HepG2 (cell line): ENCODE results near the gene TAGLN2. TPM values are rescaled to one million over a fixed set of nuclear protein-coding genes. Genes with fewer than 3 reads are reported as not detected.

Experiments used
- ATAC-seq: fragments of 200-7000 bp; cut with Tn5 transposase; 3 replicates; pipeline ENCODE4 v1.9.1; 2020; ENCODE audit warnings: mild to moderate bottlenecking, moderate library complexity
- BruUV-seq: library from RNA; stranded (reverse); fragments of 400-500 nt; replicated peaks from 2 replicates; lab custom pipeline; 2021; lab: Mats Ljungman, UMichigan
- CTCF ChIA-PET: fragments of 300-600 bp; formaldehyde crosslinking; extraction: SDS; loops from one replicate; lab custom pipeline; 2021; ENCODE audit warnings: low total read pairs, inconsistent platforms, low intra/inter-chr PET ratio; lab: Yijun Ruan, JAX
- POLR2A ChIA-PET: fragments of 350-600 bp; sonication (Branson Sonifier 250); formaldehyde crosslinking; loops from one replicate; lab custom pipeline; 2020; ENCODE audit warnings: antibody characterized with exemption, inconsistent platforms; lab: Yijun Ruan, JAX
- DNase-seq: peaks from one replicate; pipeline ENCODE4 v3.0.0-alpha.2; 2015; ENCODE audit warnings: low spot score
- FAIRE-seq: peaks from 3 replicates; lab custom pipeline; 2011; peaks lifted over from hg19 to GRCh38; lab: Jason Lieb, UNC
- H2AFZ ChIP-seq: one replicate; pipeline ENCODE4 v1.6.1; 2011; ENCODE audit warnings: low read length, inconsistent platforms
- H3K27ac ChIP-seq: fragments of 300-600 bp; 3 replicates; pipeline ENCODE4 v1.8.0; 2011; ENCODE audit warnings: mixed run types, mild to moderate bottlenecking, mixed read lengths, low read length, inconsistent platforms; ENCODE audit not compliant: insufficient read depth; ENCODE audit errors: extremely low read length
- H3K27me3 ChIP-seq, 2 experiments: fragments of 200-600 bp in 1 of 2; 2 replicates in 1 of 2; 3 replicates in 1 of 2; pipeline versions ENCODE4 v1.6.0 to v1.8.0; 2011; ENCODE audit warnings: low read length in 2 of 2, mild to moderate bottlenecking in 2 of 2, moderate library complexity in 2 of 2, inconsistent platforms in 1 of 2; ENCODE audit not compliant: insufficient read depth in 2 of 2, control insufficient read depth in 1 of 2
- H3K36me3 ChIP-seq, 2 experiments: fragments of 200-600 bp in 1 of 2; replicated peaks in 1 of 2; 2 replicates in 1 of 2; 3 replicates in 1 of 2; pipeline versions ENCODE4 v1.5.1 to v1.8.0; 2011; ENCODE audit warnings: low read length in 2 of 2, inconsistent platforms in 1 of 2; ENCODE audit not compliant: insufficient read depth in 2 of 2, control insufficient read depth in 1 of 2
- H3K4me1 ChIP-seq: 2 replicates; pipeline ENCODE4 v1.5.1; 2012; ENCODE audit warnings: low read length, inconsistent platforms; ENCODE audit not compliant: insufficient read depth
- H3K4me2 ChIP-seq: 2 replicates; pipeline ENCODE4 v1.6.0; 2011; ENCODE audit warnings: low read depth, low read length, inconsistent platforms
- H3K4me3 ChIP-seq, 3 experiments: fragments of 200-600 bp in 1 of 3; sonication (generic), shearing (Covaris generic) in 1 of 3; replicated peaks in 1 of 3; 2 replicates each; pipeline ENCODE4 v1.5.1; 2011 to 2016; ENCODE audit warnings: low read length in 3 of 3, inconsistent platforms in 2 of 3, low read depth in 2 of 3, mild to moderate bottlenecking in 2 of 3, control low read depth in 1 of 3, mixed read lengths in 1 of 3; ENCODE audit not compliant: insufficient read depth in 1 of 3
- H3K79me2 ChIP-seq: one replicate; pipeline ENCODE4 v1.6.1; 2011; ENCODE audit warnings: low read length, inconsistent platforms; ENCODE audit not compliant: insufficient read depth
- H3K9ac ChIP-seq: 2 replicates; pipeline ENCODE4 v1.6.0; 2011; ENCODE audit warnings: mild to moderate bottlenecking, low read depth, low read length, inconsistent platforms; ENCODE audit not compliant: insufficient read depth
- H3K9me3 ChIP-seq: 2 replicates; pipeline ENCODE4 v1.5.1; 2012; ENCODE audit warnings: mild to moderate bottlenecking, low read length
- H4K20me1 ChIP-seq: 2 replicates; pipeline ENCODE4 v1.6.0; 2011; ENCODE audit warnings: inconsistent platforms, mild to moderate bottlenecking, low read length, moderate library complexity; ENCODE audit not compliant: insufficient read depth
- CENPT ChIP-seq: sonication (generic); formaldehyde crosslinking; IDR thresholded peaks from 2 replicates; pipeline ENCODE4 v1.8.0; 2022; ENCODE audit warnings: low read depth, mild to moderate bottlenecking, moderate library complexity, missing genetic modification reagents
- HBP1 ChIP-seq: IDR thresholded peaks from 2 replicates; pipeline ENCODE4 v1.6.1; 2016; ENCODE audit warnings: low read depth, control low read depth
- KMT2B ChIP-seq: IDR thresholded peaks from 2 replicates; pipeline ENCODE4 v1.6.1; 2016; ENCODE audit warnings: missing genetic modification reagents, missing compliant biosample characterization
- MAFF ChIP-seq: IDR thresholded peaks from 2 replicates; pipeline ENCODE4 v1.6.1; 2011; ENCODE audit warnings: low read depth, low read length, improper control_type of control experiment
- SKI ChIP-seq: fragments of 450-650 bp; IDR thresholded peaks from one replicate; pipeline ENCODE4 v1.6.1; 2018; ENCODE audit warnings: mild to moderate bottlenecking; ENCODE audit not compliant: partially characterized antibody
- STAT6 ChIP-seq: sonication (generic); formaldehyde crosslinking; IDR thresholded peaks from 2 replicates; pipeline ENCODE4 v1.4.0; 2020; ENCODE audit warnings: missing genetic modification reagents, mild to moderate bottlenecking, borderline replicate concordance
- ZFP82 ChIP-seq: sonication (generic); formaldehyde crosslinking; IDR thresholded peaks from 2 replicates; pipeline ENCODE4 v1.5.1; 2020; ENCODE audit warnings: mild to moderate bottlenecking, missing genetic modification reagents, borderline replicate concordance
- ZFX ChIP-seq: sonication (generic); formaldehyde crosslinking; IDR thresholded peaks from 2 replicates; pipeline ENCODE4 v1.4.0; 2020; ENCODE audit warnings: mild to moderate bottlenecking, low read depth, missing genetic modification reagents, moderate library complexity
- ZNF484 ChIP-seq: sonication (generic); formaldehyde crosslinking; IDR thresholded peaks from 2 replicates; pipeline ENCODE4 v1.5.1; 2020; ENCODE audit warnings: mild to moderate bottlenecking, low read depth, missing genetic modification reagents, borderline replicate concordance
- ZNF556 ChIP-seq: sonication (generic); formaldehyde crosslinking; IDR thresholded peaks from 2 replicates; pipeline ENCODE4 v1.4.0; 2020; ENCODE audit warnings: mild to moderate bottlenecking, missing genetic modification reagents, borderline replicate concordance
- ZNF563 ChIP-seq: sonication (generic); formaldehyde crosslinking; IDR thresholded peaks from 2 replicates; pipeline ENCODE4 v1.8.0; 2022; ENCODE audit warnings: mild to moderate bottlenecking, moderate library complexity, missing genetic modification reagents
- ZNF678 ChIP-seq: sonication (generic); formaldehyde crosslinking; IDR thresholded peaks from 2 replicates; pipeline ENCODE4 v1.4.0; 2020; ENCODE audit warnings: mild to moderate bottlenecking, missing genetic modification reagents
- WGBS: methylation state at CpG from one replicate; pipeline ENCODE4 v1.1.6; 2017; ENCODE audit warnings: low lambda C conversion rate; 5-methylcytosine and 5-hydroxymethylcytosine counted together
- in situ Hi-C: cut with HindIII; loops from 2 replicates; pipeline ENCODE4 v1.10.0; 2017; ENCODE audit warnings: low pct_unique_long_range_greater_than_20kb; ENCODE audit not compliant: extremely low pct_ligation_motif_present
- intact Hi-C: fragments of 100-400 bp; cut with micrococcal nuclease; formaldehyde crosslinking; loops from one replicate; pipeline ENCODE4 v1.10.0; 2022; ENCODE audit not compliant: unreplicated experiment
- polyA plus RNA-seq, 8 experiments: library from polyadenylated mRNA; depleted of rRNA in 3 of 8; stranded (reverse) in 7 of 8; unstranded in 1 of 8; fragments of >200 nt; fragmentation: Illumina TruSeq in 4 of 8; extraction: Trizol in 4 of 8; gene quantifications; 2 replicates each; pipeline versions ENCODE4 v1.2.1 to v1.2.3, GENCODE V29; 2011 to 2016; ENCODE audit warnings: low read depth in 4 of 8, missing spikeins in 1 of 8, mixed read lengths in 1 of 8; ENCODE audit not compliant: insufficient read depth in 1 of 8
- total RNA-seq, 5 experiments: library from RNA; depleted of rRNA; stranded (reverse); fragments of >200 nt; fragmentation: Illumina TruSeq; extraction: Trizol; gene quantifications; 2 replicates each; pipeline ENCODE4 v1.2.3, GENCODE V29; 2016; ENCODE audit warnings: low read depth in 1 of 5
- TF ChIP-seq, protein P1 (sequence below): sonication (generic); formaldehyde crosslinking; IDR thresholded peaks from 2 replicates; pipeline ENCODE4 v1.5.0; 2020; ENCODE audit warnings: mild to moderate bottlenecking, missing genetic modification reagents, borderline replicate concordance
- TF ChIP-seq, protein P2 (sequence below): sonication (generic); formaldehyde crosslinking; IDR thresholded peaks from 2 replicates; pipeline ENCODE4 v1.5.1; 2020; ENCODE audit warnings: mild to moderate bottlenecking, missing genetic modification reagents, moderate library complexity
- TF ChIP-seq, protein P3 (sequence below): sonication (generic); formaldehyde crosslinking; IDR thresholded peaks from 2 replicates; pipeline ENCODE4 v1.4.0; 2020; ENCODE audit warnings: mild to moderate bottlenecking, missing genetic modification reagents

Gene TAGLN2
- total and polyA plus RNA-seq, 2 of the 13 experiments (the other 11 are each of a cell fraction or from before 2014, with no cell fraction given): 6.7 to 17.2 TPM

GRCh38 chr1:159962176-159962575, 36.9 kb upstream of the TAGLN2 start:
- Histone ChIP-seq H3K9ac (no peak overlapping the region), H3K36me3 (no peaks in the 10 kb centered on the region), H2AFZ (no peak overlapping the region), H3K4me1 (no peaks in the 10 kb centered on the region), H3K27ac (no peak overlapping the region), H3K79me2 (no peaks in the 10 kb centered on the region), H3K4me3 (no peak overlapping the region), H3K4me2 (no peak overlapping the region), H3K27me3 (peaks cover 0 to 25% of the 10 kb centered on the region in 2 experiments; a peak in 3 of 5 replicates), H3K9me3 (no peaks in the 10 kb centered on the region), H4K20me1 (no peaks in the 10 kb centered on the region)
- in situ Hi-C loops: no loop called here
- DNase-seq: no peak
- FAIRE-seq: no peak
- WGBS: 68% methylated on average over 11 of the region's 11 CpGs
- POLR2A ChIA-PET: no interaction called here
- BruUV-seq: no TSS peak
- no peak for ATAC-seq
- intact Hi-C loops: no loop called here
- CTCF ChIA-PET: no interaction called here
- TF ChIP-seq ZNF556 (CRISPR knock-in tag) (no peak), ZNF563 (CRISPR knock-in tag) (no peak), ZFP82 (no peak), MAFF (no peak), CENPT (CRISPR knock-in tag) (no peak), ZNF678 (CRISPR knock-in tag) (no peak), ZNF484 (CRISPR knock-in tag) (no peak), ZFX (CRISPR knock-in tag) (no peak), SKI (no peak), KMT2B (no peak), STAT6 (CRISPR knock-in tag) (no peak), HBP1 (CRISPR knock-in tag) (no peak)
- TF ChIP-seq, protein P1, sequence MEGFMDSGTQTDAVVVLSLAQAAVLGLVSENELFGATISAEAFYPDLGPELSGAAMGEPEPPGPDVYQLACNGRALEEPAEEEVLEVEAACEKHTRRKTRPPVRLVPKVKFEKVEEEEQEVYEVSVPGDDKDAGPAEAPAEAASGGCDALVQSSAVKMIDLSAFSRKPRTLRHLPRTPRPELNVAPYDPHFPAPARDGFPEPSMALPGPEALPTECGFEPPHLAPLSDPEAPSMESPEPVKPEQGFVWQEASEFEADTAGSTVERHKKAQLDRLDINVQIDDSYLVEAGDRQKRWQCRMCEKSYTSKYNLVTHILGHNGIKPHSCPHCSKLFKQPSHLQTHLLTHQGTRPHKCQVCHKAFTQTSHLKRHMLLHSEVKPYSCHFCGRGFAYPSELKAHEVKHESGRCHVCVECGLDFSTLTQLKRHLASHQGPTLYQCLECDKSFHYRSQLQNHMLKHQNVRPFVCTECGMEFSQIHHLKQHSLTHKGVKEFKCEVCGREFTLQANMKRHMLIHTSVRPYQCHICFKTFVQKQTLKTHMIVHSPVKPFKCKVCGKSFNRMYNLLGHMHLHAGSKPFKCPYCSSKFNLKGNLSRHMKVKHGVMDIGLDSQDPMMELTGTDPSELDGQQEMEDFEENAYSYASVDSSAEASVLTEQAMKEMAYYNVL (CRISPR knock-in tag): no peak
- TF ChIP-seq, protein P2, sequence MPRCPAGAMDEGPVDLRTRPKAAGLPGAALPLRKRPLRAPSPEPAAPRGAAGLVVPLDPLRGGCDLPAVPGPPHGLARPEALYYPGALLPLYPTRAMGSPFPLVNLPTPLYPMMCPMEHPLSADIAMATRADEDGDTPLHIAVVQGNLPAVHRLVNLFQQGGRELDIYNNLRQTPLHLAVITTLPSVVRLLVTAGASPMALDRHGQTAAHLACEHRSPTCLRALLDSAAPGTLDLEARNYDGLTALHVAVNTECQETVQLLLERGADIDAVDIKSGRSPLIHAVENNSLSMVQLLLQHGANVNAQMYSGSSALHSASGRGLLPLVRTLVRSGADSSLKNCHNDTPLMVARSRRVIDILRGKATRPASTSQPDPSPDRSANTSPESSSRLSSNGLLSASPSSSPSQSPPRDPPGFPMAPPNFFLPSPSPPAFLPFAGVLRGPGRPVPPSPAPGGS (CRISPR knock-in tag): no peak
- TF ChIP-seq, protein P3, sequence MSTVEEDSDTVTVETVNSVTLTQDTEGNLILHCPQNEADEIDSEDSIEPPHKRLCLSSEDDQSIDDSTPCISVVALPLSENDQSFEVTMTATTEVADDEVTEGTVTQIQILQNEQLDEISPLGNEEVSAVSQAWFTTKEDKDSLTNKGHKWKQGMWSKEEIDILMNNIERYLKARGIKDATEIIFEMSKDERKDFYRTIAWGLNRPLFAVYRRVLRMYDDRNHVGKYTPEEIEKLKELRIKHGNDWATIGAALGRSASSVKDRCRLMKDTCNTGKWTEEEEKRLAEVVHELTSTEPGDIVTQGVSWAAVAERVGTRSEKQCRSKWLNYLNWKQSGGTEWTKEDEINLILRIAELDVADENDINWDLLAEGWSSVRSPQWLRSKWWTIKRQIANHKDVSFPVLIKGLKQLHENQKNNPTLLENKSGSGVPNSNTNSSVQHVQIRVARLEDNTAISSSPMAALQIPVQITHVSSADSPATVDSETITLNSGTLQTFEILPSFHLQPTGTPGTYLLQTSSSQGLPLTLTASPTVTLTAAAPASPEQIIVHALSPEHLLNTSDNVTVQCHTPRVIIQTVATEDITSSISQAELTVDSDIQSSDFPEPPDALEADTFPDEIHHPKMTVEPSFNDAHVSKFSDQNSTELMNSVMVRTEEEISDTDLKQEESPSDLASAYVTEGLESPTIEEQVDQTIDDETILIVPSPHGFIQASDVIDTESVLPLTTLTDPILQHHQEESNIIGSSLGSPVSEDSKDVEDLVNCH: no peak
